DOHH2 (cell line): ENCODE measurements around the gene AP4M1.
A peak's percentile ranks its signal among the peaks of the same experiment; 100 is the strongest.

Experiments used
- H3F3A ChIP-seq: fragments of 200-600 bp; sonication (generic), shearing (Covaris generic); 2 replicates; pipeline ENCODE4 v1.6.0; 2016; ENCODE audit warnings: antibody characterized with exemption, mild to moderate bottlenecking; ENCODE audit not compliant: control insufficient read depth, insufficient read depth
- H3K27ac ChIP-seq: fragments of 200-600 bp; sonication (generic); 2 replicates; pipeline ENCODE4 v1.5.1; 2014; ENCODE audit warnings: low read depth, mild to moderate bottlenecking, low read length, moderate library complexity
- H3K27me3 ChIP-seq: fragments of 200-600 bp; sonication (generic); 2 replicates; pipeline ENCODE4 v1.6.1; 2014; ENCODE audit warnings: mild to moderate bottlenecking, low read length, mixed read lengths; ENCODE audit not compliant: control insufficient read depth
- H3K36me3 ChIP-seq: fragments of 200-600 bp; sonication (generic); 2 replicates; pipeline ENCODE4 v1.6.1; 2014; ENCODE audit warnings: mild to moderate bottlenecking, low read length, moderate library complexity, mixed read lengths; ENCODE audit not compliant: control insufficient read depth
- H3K4me1 ChIP-seq: fragments of 200-600 bp; sonication (generic); 2 replicates; pipeline ENCODE4 v1.6.1; 2014; ENCODE audit warnings: mild to moderate bottlenecking, low read length, mixed read lengths; ENCODE audit not compliant: control insufficient read depth
- H3K4me2 ChIP-seq: fragments of 200-600 bp; sonication (generic); 2 replicates; pipeline ENCODE4 v1.6.0; 2014; ENCODE audit warnings: mild to moderate bottlenecking, low read length, moderate library complexity
- H3K4me3 ChIP-seq: fragments of 200-600 bp; sonication (generic); 2 replicates; pipeline ENCODE4 v1.5.1; 2014; ENCODE audit warnings: mild to moderate bottlenecking, low read length, mixed read lengths
- H3K79me2 ChIP-seq: fragments of 200-600 bp; sonication (generic); 2 replicates; pipeline ENCODE4 v1.6.1; 2014; ENCODE audit warnings: mild to moderate bottlenecking, low read length, mixed read lengths; ENCODE audit not compliant: control insufficient read depth
- H3K9me2 ChIP-seq: fragments of 200-600 bp; sonication (generic); replicated peaks from 2 replicates; pipeline ENCODE4 v1.6.1; 2014; ENCODE audit warnings: mild to moderate bottlenecking, low read length, mixed read lengths; ENCODE audit not compliant: control insufficient read depth
- H3K9me3 ChIP-seq: fragments of 200-600 bp; sonication (generic); 2 replicates; pipeline ENCODE4 v1.6.1; 2014; ENCODE audit warnings: antibody characterized with exemption, low read length, mixed read lengths; ENCODE audit not compliant: control insufficient read depth, insufficient read depth
- H4K20me1 ChIP-seq: fragments of 200-600 bp; sonication (generic); 2 replicates; pipeline ENCODE4 v1.6.0; 2014; ENCODE audit warnings: low read depth, mild to moderate bottlenecking, antibody characterized with exemption, low read length, moderate library complexity; ENCODE audit not compliant: control insufficient read depth, insufficient read depth
- EZH2phosphoT487 ChIP-seq: fragments of 200-600 bp; sonication (generic); IDR thresholded peaks from 2 replicates; pipeline ENCODE4 v1.6.1; 2017; ENCODE audit warnings: borderline replicate concordance, mild to moderate bottlenecking, antibody characterized with exemption, low read length, moderate library complexity, mixed read lengths
- TF ChIP-seq, protein P1 (sequence below): fragments of 200-600 bp; sonication (generic); IDR thresholded peaks from one replicate; pipeline ENCODE4 v1.5.1; 2014; ENCODE audit warnings: antibody characterized with exemption, mild to moderate bottlenecking, low read depth, low read length; ENCODE audit not compliant: poor library complexity, severe bottlenecking

Gene AP4M1

GRCh38 chr7:100059251-100059739 lies 42.1 kb upstream of the AP4M1 start:
- TF ChIP-seq, protein P1, sequence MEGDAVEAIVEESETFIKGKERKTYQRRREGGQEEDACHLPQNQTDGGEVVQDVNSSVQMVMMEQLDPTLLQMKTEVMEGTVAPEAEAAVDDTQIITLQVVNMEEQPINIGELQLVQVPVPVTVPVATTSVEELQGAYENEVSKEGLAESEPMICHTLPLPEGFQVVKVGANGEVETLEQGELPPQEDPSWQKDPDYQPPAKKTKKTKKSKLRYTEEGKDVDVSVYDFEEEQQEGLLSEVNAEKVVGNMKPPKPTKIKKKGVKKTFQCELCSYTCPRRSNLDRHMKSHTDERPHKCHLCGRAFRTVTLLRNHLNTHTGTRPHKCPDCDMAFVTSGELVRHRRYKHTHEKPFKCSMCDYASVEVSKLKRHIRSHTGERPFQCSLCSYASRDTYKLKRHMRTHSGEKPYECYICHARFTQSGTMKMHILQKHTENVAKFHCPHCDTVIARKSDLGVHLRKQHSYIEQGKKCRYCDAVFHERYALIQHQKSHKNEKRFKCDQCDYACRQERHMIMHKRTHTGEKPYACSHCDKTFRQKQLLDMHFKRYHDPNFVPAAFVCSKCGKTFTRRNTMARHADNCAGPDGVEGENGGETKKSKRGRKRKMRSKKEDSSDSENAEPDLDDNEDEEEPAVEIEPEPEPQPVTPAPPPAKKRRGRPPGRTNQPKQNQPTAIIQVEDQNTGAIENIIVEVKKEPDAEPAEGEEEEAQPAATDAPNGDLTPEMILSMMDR = no peak
- no peak for TF ChIP-seq EZH2phosphoT487
- Histone ChIP-seq H3K36me3 (peaks cover 10% of the 10 kb centered on the region), H3K4me1 (peaks cover 11% of the 10 kb centered on the region), H4K20me1 (no peaks in the 10 kb centered on the region), H3K4me2 (peak overlapping the region; percentile 31), H3F3A (no peaks in the 10 kb centered on the region), H3K4me3 (no peak overlapping the region), H3K27me3 (no peaks in the 10 kb centered on the region), H3K79me2 (no peaks in the 10 kb centered on the region), H3K27ac (no peak overlapping the region), H3K9me2 (no peaks in the 10 kb centered on the region), H3K9me3 (no peaks in the 10 kb centered on the region)

DNA sequence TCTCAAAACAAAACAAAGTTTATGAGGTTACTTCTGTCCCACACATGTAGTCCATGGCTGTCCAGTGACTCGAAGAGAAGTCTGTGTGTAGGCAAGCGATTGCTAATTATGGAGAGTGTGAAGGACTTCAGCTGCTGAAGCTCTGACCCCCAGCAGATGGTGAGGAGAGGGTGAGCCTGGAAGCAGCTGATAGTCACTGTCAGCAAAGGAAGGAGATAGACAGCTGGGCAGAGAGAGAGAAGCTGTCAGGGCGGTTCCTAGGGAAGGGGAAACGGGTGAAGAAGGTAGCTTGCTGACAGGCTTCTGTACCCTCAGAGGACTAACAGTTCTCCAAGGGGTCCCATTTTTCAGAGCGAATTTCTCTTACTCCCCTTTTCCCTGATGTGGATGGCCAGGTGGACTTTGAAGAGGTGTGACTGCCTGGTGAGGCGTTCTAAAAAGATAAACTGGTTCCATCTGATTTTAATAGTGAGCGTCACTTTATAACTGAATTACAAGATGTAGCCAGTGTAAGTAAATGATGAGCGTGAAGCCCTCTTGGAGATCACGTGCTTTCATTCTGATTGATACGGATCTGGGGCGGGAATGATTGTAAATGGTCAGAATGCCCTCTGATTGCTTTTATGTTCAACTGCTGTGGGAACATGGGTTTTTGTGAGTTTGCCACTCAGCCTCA lies 39.8 kb upstream of the AP4M1 start:
- Histone ChIP-seq H3F3A (no peaks in the 10 kb centered on the region), H3K36me3 (peaks cover 17% of the 10 kb centered on the region), H3K4me3 (no peak overlapping the region), H3K79me2 (no peaks in the 10 kb centered on the region), H3K27me3 (no peaks in the 10 kb centered on the region), H3K9me3 (no peaks in the 10 kb centered on the region), H4K20me1 (no peaks in the 10 kb centered on the region), H3K27ac (no peak overlapping the region), H3K9me2 (no peaks in the 10 kb centered on the region), H3K4me1 (peaks cover 11% of the 10 kb centered on the region), H3K4me2 (no peak overlapping the region)
- TF ChIP-seq, protein P1 = no peak
- no peak for TF ChIP-seq EZH2phosphoT487

DNA sequence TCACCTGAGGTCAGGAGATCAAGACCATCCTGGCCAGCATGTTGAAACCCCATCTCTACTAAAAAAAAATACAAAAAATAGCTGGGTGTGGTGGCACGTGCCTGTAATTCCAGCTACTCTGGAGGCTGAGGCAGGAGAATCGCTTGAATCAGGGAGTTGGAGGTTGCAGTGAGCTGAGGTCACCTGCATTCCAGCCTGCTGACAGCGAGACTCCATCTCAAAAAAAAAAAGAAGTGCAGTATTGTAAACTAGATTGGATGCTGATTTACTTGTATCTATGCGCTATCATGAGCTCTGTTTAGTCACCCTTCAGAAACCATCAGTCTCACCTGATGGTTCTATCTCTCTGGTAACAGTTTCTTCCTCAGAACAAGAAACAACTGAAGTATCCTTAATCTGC lies 38.1 kb upstream of the AP4M1 start:
- peaks cover 11% of the 10 kb centered on the region for H3K4me1 ChIP-seq
- no peak overlapping the region for H3K4me3 ChIP-seq
- no peaks in the 10 kb centered on the region for H3K9me3 ChIP-seq
- no peak overlapping the region for H3K27ac ChIP-seq
- no peaks in the 10 kb centered on the region for H3K79me2 ChIP-seq
- peaks cover 17% of the 10 kb centered on the region for H3K36me3 ChIP-seq
- H3F3A ChIP-seq = no peaks in the 10 kb centered on the region
- TF ChIP-seq, protein P1 = no peak
- TF ChIP-seq EZH2phosphoT487 = no peak
- no peak overlapping the region for H3K4me2 ChIP-seq
- H4K20me1 ChIP-seq = no peaks in the 10 kb centered on the region
- H3K27me3 ChIP-seq = no peaks in the 10 kb centered on the region
- no peaks in the 10 kb centered on the region for H3K9me2 ChIP-seq
